Upper lobe of left lung (tissue), 6 donors: ENCODE measurements around the gene NUFIP1. TPM values are rescaled to one million over a fixed set of nuclear protein-coding genes. Genes with fewer than 3 reads are reported as not detected.
"Not testable (repeated sequence)": the region's sequence is repeated elsewhere in the genome, so short reads cannot be mapped to it uniquely, and the experiment has no call there.

ENCODE experiments used
- ATAC-seq, 2 donors: fragments of 200-7000 bp; cut with Tn5 transposase; one replicate each; pipeline ENCODE4 v1.9.1; 2022; ENCODE audit warnings: mild to moderate bottlenecking in 2 of 2, moderate library complexity in 2 of 2; ENCODE audit not compliant: low FRiP score in 2 of 2
- DNase-seq, 2 donors: peaks; one replicate each; pipeline ENCODE4 v3.0.0-alpha.2; 2019 to 2020
- H3K27ac ChIP-seq, 4 donors: fragments of 200-600 bp; sonication (generic); one replicate each; pipeline ENCODE4 v1.5.1; 2016 to 2019
- H3K27me3 ChIP-seq, 4 donors: fragments of 200-600 bp; sonication (generic); one replicate each; pipeline ENCODE4 v1.5.1; 2017 to 2019
- H3K36me3 ChIP-seq, 4 donors: fragments of 200-600 bp; sonication (generic); one replicate each; pipeline ENCODE4 v1.5.1; 2016 to 2019
- H3K4me1 ChIP-seq, 4 donors: fragments of 200-600 bp; sonication (generic); one replicate each; pipeline ENCODE4 v1.5.1; 2018 to 2019
- H3K4me3 ChIP-seq, 4 donors: fragments of 200-600 bp; sonication (generic); one replicate each; pipeline ENCODE4 v1.5.1; 2017 to 2019; ENCODE audit warnings: mild to moderate bottlenecking in 2 of 4, moderate library complexity in 1 of 4
- H3K9me3 ChIP-seq, 4 donors: fragments of 200-600 bp; sonication (generic); one replicate each; pipeline ENCODE4 v1.5.1; 2018 to 2019
- EP300 ChIP-seq, 4 donors: sonication (generic); formaldehyde crosslinking; IDR thresholded peaks; one replicate each; pipeline ENCODE4 v1.5.1; 2017; ENCODE audit warnings: antibody characterized with exemption in 4 of 4, control low read depth in 2 of 4
- POLR2A ChIP-seq, 4 donors: fragments of 450-650 bp; IDR thresholded peaks; one replicate each; pipeline ENCODE4 v1.5.1; 2016 to 2017; ENCODE audit warnings: antibody characterized with exemption in 4 of 4, mild to moderate bottlenecking in 2 of 4
- POLR2AphosphoS5 ChIP-seq, 2 donors: sonication (generic); formaldehyde crosslinking; IDR thresholded peaks; one replicate each; pipeline ENCODE4 v1.5.1; 2017; ENCODE audit warnings: antibody characterized with exemption in 2 of 2
- WGBS, 2 donors: methylation state at CpG; one replicate each; pipeline ENCODE4 v1.1.5; 2017 to 2018; 5-methylcytosine and 5-hydroxymethylcytosine counted together
- total RNA-seq, 6 donors: library from RNA; depleted of rRNA in 4 of 6; stranded (reverse); fragments of >200 nt in 4 of 6; gene quantifications; one replicate each; pipeline versions ENCODE4 v1.1.0 to v1.2.1, GENCODE V29; 2016 to 2021
- TF ChIP-seq, protein P1 (sequence below), 6 experiments: fragments of 450-650 bp in 4 of 6; fragments of 200-600 bp in 2 of 6; sonication (generic) in 2 of 6; IDR thresholded peaks; one replicate each; pipeline ENCODE4 v1.5.1; 2016 to 2019; ENCODE audit warnings: antibody characterized with exemption in 6 of 6
- donor health status: DM: no; HTN: no; CAD: no; lungs with moderate emphysema.
- donor health status: DM: no; HTN: yes; CAD: no; lungs with severe emphysema.

The NUFIP1 gene
- total RNA-seq, 6 donors from 2014 or later = 0.78 to 4.1 (median 3.5) TPM

DNA sequence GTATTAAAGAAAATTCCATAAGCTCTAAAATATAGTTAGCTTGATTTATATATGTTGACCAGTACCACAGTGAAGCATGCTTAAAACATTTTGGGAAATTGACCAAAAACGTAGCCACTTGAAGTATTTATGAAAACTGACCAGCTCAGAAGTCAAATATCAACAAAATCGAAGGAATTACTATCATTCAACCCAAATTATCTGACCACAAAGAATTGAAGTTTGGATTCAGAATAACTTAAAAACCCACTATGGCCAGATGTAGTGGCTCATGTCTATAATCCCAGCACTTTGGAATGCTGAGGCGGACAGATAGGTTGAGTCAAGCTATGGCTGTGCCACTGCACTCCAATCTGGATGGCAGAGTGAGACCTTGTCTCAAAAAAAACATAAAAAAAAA lies 32.0 kb upstream of the NUFIP1 start:
- H3K36me3 ChIP-seq = peaks cover 0 to 75% (median 16%) of the 10 kb centered on the region in 4 donors
- H3K27me3 ChIP-seq = no peaks in the 10 kb centered on the region
- WGBS, 2 donors = 90 to 94% methylated on average over 3 of the region's 3 CpGs
- H3K4me3 ChIP-seq = no peak overlapping the region
- no peak for ATAC-seq
- H3K9me3 ChIP-seq = no peaks in the 10 kb centered on the region
- H3K4me1 ChIP-seq = no peaks in the 10 kb centered on the region
- no peak for DNase-seq
- no peak for TF ChIP-seq POLR2AphosphoS5 (IDR thresholded peaks at IDR 0.05)
- no peak overlapping the region for H3K27ac ChIP-seq

DNA sequence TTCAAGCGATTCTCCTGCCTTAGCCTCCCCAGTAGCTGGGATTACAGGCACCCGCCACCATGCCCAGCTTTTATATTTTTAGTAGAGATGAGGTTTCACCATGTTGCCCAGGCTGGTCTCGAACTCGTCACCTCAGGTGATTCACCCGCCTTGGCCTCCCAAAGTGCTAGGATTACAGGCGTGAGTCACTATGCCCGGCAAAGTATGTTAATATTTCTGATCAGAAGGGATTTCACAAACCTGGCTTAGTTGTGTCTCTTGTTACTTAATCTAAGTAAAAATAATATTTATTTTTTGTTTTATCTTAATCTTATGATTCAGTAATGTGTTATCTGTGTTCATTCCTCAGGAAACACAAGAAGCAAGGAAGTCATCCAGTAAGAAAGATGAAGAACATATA lies 30.7 kb upstream of the NUFIP1 start:
- 98 to 99% methylated on average over 7 of the region's 7 CpGs for WGBS, 2 donors
- H3K4me1 ChIP-seq, ATAC-seq, H3K4me3 ChIP-seq, H3K9me3 ChIP-seq, H3K27me3 ChIP-seq, DNase-seq, H3K27ac ChIP-seq: not testable (repeated sequence)
- H3K36me3 ChIP-seq = peaks cover 8 to 77% (median 24%) of the 10 kb centered on the region in 4 donors

DNA sequence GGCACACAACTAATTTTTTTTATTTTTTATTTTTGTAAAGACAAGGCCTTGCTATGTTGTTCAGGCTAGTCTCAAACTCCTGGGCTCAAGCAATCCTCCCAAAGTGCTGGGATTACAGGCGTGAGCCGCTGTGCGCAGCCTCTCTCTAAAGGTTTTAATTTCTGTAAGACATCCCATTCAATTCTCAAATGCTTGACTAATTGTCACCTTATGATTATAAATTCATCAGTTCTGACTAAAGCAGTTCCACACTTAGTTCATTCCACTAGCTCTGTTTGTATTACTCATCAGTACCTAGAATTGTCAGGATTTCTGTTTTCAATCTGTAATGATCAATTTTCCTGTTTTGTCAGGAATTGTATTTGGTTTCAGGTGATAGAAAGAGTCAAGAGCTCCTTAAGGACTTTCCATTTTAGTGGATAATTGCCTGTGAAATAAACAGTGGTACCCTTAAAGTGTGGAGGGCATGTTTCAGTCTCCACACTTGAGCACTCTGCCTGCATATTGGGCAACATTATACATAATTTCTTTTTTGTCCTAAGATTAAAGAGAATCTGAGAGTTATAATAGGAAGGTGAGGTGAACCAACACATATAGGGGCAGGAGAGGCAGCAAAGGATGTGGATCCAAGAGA lies 27.6 kb upstream of the NUFIP1 start:
- no peaks in the 10 kb centered on the region for H3K9me3 ChIP-seq
- no peaks in the 10 kb centered on the region for H3K4me1 ChIP-seq
- no peak overlapping the region for H3K27ac ChIP-seq
- no peak for TF ChIP-seq POLR2A (IDR thresholded peaks at IDR 0.05)
- WGBS, 2 donors = 95 to 98% methylated on average over 3 of the region's 3 CpGs
- H3K4me3 ChIP-seq = no peak overlapping the region
- peaks cover 8 to 60% (median 23%) of the 10 kb centered on the region in 4 donors for H3K36me3 ChIP-seq
- ATAC-seq (no peak), DNase-seq (no peak)
- no peaks in the 10 kb centered on the region for H3K27me3 ChIP-seq

DNA sequence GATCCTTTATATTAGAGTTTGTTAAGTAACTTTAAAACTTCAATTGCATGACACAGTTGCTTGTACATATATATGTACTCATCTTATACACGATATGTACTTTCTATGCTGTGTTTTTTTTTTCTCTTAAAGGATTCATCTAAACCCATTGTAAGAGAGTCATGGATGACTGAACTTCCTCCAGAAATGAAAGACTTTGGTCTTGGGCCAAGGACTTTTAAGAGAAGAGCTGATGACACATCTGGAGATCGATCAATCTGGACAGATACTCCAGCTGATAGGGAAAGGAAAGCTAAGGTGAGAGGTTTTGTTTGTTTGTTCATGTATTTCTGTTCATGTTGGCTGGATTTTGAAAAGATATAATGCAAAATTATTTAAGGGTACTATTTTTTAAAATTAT lies 26.0 kb upstream of the NUFIP1 start:
- H3K9me3 ChIP-seq = no peaks in the 10 kb centered on the region
- no peaks in the 10 kb centered on the region for H3K4me1 ChIP-seq
- TF ChIP-seq EP300 (IDR thresholded peaks at IDR 0.05) (no peak), POLR2AphosphoS5 (IDR thresholded peaks at IDR 0.05) (no peak), POLR2A (IDR thresholded peaks at IDR 0.05) (no peak)
- TF ChIP-seq, protein P1, sequence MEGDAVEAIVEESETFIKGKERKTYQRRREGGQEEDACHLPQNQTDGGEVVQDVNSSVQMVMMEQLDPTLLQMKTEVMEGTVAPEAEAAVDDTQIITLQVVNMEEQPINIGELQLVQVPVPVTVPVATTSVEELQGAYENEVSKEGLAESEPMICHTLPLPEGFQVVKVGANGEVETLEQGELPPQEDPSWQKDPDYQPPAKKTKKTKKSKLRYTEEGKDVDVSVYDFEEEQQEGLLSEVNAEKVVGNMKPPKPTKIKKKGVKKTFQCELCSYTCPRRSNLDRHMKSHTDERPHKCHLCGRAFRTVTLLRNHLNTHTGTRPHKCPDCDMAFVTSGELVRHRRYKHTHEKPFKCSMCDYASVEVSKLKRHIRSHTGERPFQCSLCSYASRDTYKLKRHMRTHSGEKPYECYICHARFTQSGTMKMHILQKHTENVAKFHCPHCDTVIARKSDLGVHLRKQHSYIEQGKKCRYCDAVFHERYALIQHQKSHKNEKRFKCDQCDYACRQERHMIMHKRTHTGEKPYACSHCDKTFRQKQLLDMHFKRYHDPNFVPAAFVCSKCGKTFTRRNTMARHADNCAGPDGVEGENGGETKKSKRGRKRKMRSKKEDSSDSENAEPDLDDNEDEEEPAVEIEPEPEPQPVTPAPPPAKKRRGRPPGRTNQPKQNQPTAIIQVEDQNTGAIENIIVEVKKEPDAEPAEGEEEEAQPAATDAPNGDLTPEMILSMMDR (IDR thresholded peaks at IDR 0.05) = no peak
- no peaks in the 10 kb centered on the region for H3K27me3 ChIP-seq
- DNase-seq (no peak), ATAC-seq (no peak)
- H3K4me3 ChIP-seq = no peak overlapping the region
- peaks cover 8 to 59% (median 30%) of the 10 kb centered on the region in 4 donors for H3K36me3 ChIP-seq
- H3K27ac ChIP-seq = no peak overlapping the region
- WGBS, 2 donors = 90 to 95% methylated on average over 2 of the region's 2 CpGs

DNA sequence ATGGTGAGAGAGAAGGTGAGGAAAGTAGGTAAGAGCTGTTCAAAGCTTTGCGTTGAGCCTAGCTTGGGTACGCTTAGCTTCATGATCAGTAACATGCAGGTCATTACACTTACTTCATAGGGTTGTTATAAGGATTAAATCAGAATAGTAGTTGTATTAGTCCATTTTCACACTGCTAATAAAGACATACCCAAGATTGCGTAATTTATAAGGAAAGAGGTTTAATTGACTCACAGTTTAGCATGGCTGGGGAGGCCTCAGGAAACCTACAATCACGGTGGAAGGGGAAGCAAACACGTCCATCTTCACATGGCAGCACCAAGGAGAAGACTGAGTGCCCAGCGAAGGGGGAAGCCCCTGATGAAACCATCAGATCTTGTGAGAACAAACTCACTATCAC lies 21.9 kb upstream of the NUFIP1 start:
- 86 to 88% methylated on average over 6 of the region's 6 CpGs for WGBS, 2 donors
- H3K4me3 ChIP-seq = no peak overlapping the region
- no peaks in the 10 kb centered on the region for H3K4me1 ChIP-seq
- no peaks in the 10 kb centered on the region for H3K9me3 ChIP-seq
- ATAC-seq (no peak), DNase-seq (no peak)
- H3K36me3 ChIP-seq = peaks cover 8 to 70% (median 28%) of the 10 kb centered on the region in 4 donors
- H3K27ac ChIP-seq = no peak overlapping the region
- TF ChIP-seq POLR2A (IDR thresholded peaks at IDR 0.05) (no peak), EP300 (IDR thresholded peaks at IDR 0.05) (no peak), POLR2AphosphoS5 (IDR thresholded peaks at IDR 0.05) (no peak)
- TF ChIP-seq, protein P1 (IDR thresholded peaks at IDR 0.05) = no peak
- H3K27me3 ChIP-seq = no peaks in the 10 kb centered on the region

DNA sequence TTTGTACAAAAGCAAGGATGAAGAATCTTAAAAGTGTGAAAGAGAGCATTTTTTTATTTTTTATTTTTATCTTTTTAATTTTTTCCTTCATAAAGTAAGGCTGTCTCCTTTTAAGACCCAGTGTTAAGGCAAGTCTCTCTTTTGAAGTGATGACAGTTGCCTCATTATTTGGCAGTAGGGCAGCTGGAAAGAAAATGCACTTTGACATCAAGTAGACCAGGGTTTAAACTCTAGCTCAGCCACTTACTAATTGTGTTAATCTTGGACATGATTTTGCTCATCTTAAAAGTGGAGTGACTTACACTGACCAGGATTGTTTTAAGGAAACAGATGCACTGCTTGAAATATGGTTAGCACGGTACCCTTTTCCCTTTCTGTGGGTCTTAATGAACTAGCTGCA lies 18.6 kb upstream of the NUFIP1 start:
- no peak for DNase-seq
- Histone ChIP-seq H3K9me3 (no peaks in the 10 kb centered on the region), H3K27ac (no peak overlapping the region), H3K4me1 (no peaks in the 10 kb centered on the region), H3K4me3 (no peak overlapping the region), H3K36me3 (peaks cover 0 to 74% (median 21%) of the 10 kb centered on the region in 4 donors), H3K27me3 (no peaks in the 10 kb centered on the region)
- ATAC-seq = no peak
- TF ChIP-seq, protein P1 (IDR thresholded peaks at IDR 0.05) = no peak
- no peak for TF ChIP-seq POLR2A (IDR thresholded peaks at IDR 0.05)
- TF ChIP-seq POLR2AphosphoS5 (IDR thresholded peaks at IDR 0.05) = no peak
- TF ChIP-seq EP300 (IDR thresholded peaks at IDR 0.05) = no peak
- WGBS, 2 donors = 88 to 100% methylated on average over 1 of the region's 1 CpG
